Retinal pigment epithelial cell (primary cell): ENCODE results near the gene ITGB8.

Source experiments
- DNase-seq: peaks from one replicate; pipeline ENCODE4 v3.0.0-alpha.2; 2010; ENCODE audit warnings: low read depth
- H3K4me3 ChIP-seq: 2 replicates; pipeline ENCODE4 v1.5.1; 2011; ENCODE audit warnings: mild to moderate bottlenecking, low read length, control low read depth, moderate library complexity
- CTCF ChIP-seq: conservative IDR thresholded peaks from 2 replicates; pipeline ENCODE4 v1.5.1; 2011; ENCODE audit warnings: low read depth, low read length, control low read depth, inconsistent platforms

Gene ITGB8

GRCh38 chr7:20348125-20348807, 17.6 kb downstream of the ITGB8 start:
- DNase-seq: no peak
- TF ChIP-seq CTCF: no peak
- H3K4me3 ChIP-seq: no peak overlapping the region

GRCh38 chr7:20350518-20350951, 19.8 kb downstream of the ITGB8 start:
- no peak for TF ChIP-seq CTCF
- no peak for DNase-seq
- H3K4me3 ChIP-seq: peak overlapping the region; percentile 2

GRCh38 chr7:20350996-20351692, 20.4 kb downstream of the ITGB8 start:
- no peak for TF ChIP-seq CTCF
- no peak for DNase-seq
- no peak overlapping the region for H3K4me3 ChIP-seq

- no peak overlapping the region for H3K4me3 ChIP-seq
- no peak for DNase-seq
- TF ChIP-seq CTCF: no peak
These were observed 21.2 kb downstream of the ITGB8 start for GRCh38 chr7:20351901-20352300.

- H3K4me3 ChIP-seq: no peak overlapping the region
- no peak for DNase-seq
- no peak for TF ChIP-seq CTCF
These were observed 22.0 kb downstream of the ITGB8 start for GRCh38 chr7:20352573-20353306.

GRCh38 chr7:20354610-20355528, 24.2 kb downstream of the ITGB8 start:
- no peak for TF ChIP-seq CTCF
- H3K4me3 ChIP-seq: no peak overlapping the region
- DNase-seq: no peak
